H1 (cell line): ENCODE data around the gene MANBA. TPM values are rescaled to one million over a fixed set of nuclear protein-coding genes. Genes with fewer than 3 reads are reported as not detected.

ENCODE experiments used
- CTCF ChIA-PET: fragments of 300-600 bp; sonication (Branson Sonifier 250); formaldehyde crosslinking; loops from one replicate; lab custom pipeline; 2021; ENCODE audit not compliant: partially characterized antibody; lab: Charles Lee
- POLR2A ChIA-PET: fragments of 300-600 bp; sonication (Branson Sonifier 250); formaldehyde crosslinking; loops from one replicate; lab custom pipeline; 2021; ENCODE audit warnings: inconsistent platforms; ENCODE audit not compliant: partially characterized antibody; lab: Charles Lee
- DNase-seq, 2 experiments: peaks; one replicate each; pipeline versions ENCODE4 v3.0.0 to v3.0.0-alpha.2; 2010 to 2022; ENCODE audit warnings: low spot score in 2 of 2, low read depth in 1 of 2, mixed read lengths in 1 of 2
- FAIRE-seq: peaks from 2 replicates; lab custom pipeline; 2011; peaks lifted over from hg19 to GRCh38; lab: Jason Lieb, UNC
- H2AFZ ChIP-seq: 2 replicates; pipeline ENCODE4 v1.8.1; 2012; ENCODE audit warnings: low read length, inconsistent platforms
- H2AK5ac ChIP-seq: 2 replicates; pipeline ENCODE4 v1.6.1; 2013; ENCODE audit warnings: low read depth, low read length
- H2BK120ac ChIP-seq: replicated peaks from 2 replicates; pipeline ENCODE3; 2013; ENCODE audit warnings: low read depth, low read length, inconsistent platforms
- H2BK12ac ChIP-seq: 2 replicates; pipeline ENCODE4 v1.6.1; 2013; ENCODE audit warnings: low read depth, low read length
- H2BK15ac ChIP-seq: 2 replicates; pipeline ENCODE4 v1.6.1; 2013; ENCODE audit warnings: low read length
- H2BK20ac ChIP-seq: 2 replicates; pipeline ENCODE4 v1.6.1; 2013; ENCODE audit warnings: low read length
- H2BK5ac ChIP-seq: 2 replicates; pipeline ENCODE4 v1.6.1; 2013; ENCODE audit warnings: low read depth, low read length
- H3K14ac ChIP-seq: 2 replicates; pipeline ENCODE4 v1.6.1; 2013; ENCODE audit warnings: inconsistent platforms; ENCODE audit not compliant: insufficient read length
- H3K18ac ChIP-seq: 2 replicates; pipeline ENCODE4 v1.6.1; 2013; ENCODE audit warnings: low read length; ENCODE audit errors: extremely low read depth
- H3K23ac ChIP-seq: 2 replicates; pipeline ENCODE4 v1.6.1; 2013; ENCODE audit warnings: inconsistent platforms; ENCODE audit not compliant: insufficient read length
- H3K23me2 ChIP-seq: 2 replicates; pipeline ENCODE4 v1.6.1; 2013; ENCODE audit warnings: low read depth, low read length
- H3K27ac ChIP-seq: 2 replicates; pipeline ENCODE4 v1.6.1; 2011; ENCODE audit warnings: low read depth, low read length, inconsistent platforms
- H3K27me3 ChIP-seq, 4 experiments: replicated peaks in 1 of 4; 1 replicate in 1 of 4; 2 replicates in 3 of 4; pipeline versions ENCODE4 v1.6.1 to v1.8.1; 2011 to 2013; ENCODE audit warnings: low read length in 3 of 4, mild to moderate bottlenecking in 3 of 4, inconsistent platforms in 2 of 4, mixed read lengths in 2 of 4, moderate library complexity in 1 of 4; ENCODE audit not compliant: control insufficient read depth in 3 of 4, insufficient read depth in 3 of 4; ENCODE audit errors: extremely low read depth in 1 of 4
- H3K36me3 ChIP-seq, 4 experiments: 2 replicates each; pipeline versions ENCODE4 v1.6.1 to v1.8.1; 2011 to 2013; ENCODE audit warnings: mild to moderate bottlenecking in 4 of 4, low read length in 3 of 4, moderate library complexity in 2 of 4, control low read depth in 1 of 4, inconsistent platforms in 1 of 4; ENCODE audit not compliant: insufficient read depth in 4 of 4, control insufficient read depth in 2 of 4
- H3K4ac ChIP-seq: replicated peaks from 2 replicates; pipeline ENCODE3; 2013; ENCODE audit warnings: low read length, low read depth, mixed read lengths, inconsistent platforms; ENCODE audit not compliant: insufficient read length
- H3K4me1 ChIP-seq, 4 experiments: replicated peaks in 1 of 4; 1 replicate in 1 of 4; 2 replicates in 3 of 4; pipeline versions ENCODE4 v1.6.1 to v1.8.1; 2011 to 2013; ENCODE audit warnings: low read length in 3 of 4, inconsistent platforms in 2 of 4, mixed read lengths in 1 of 4; ENCODE audit not compliant: insufficient read depth in 4 of 4, control insufficient read depth in 3 of 4
- H3K4me2 ChIP-seq, 2 experiments: 2 replicates each; pipeline versions ENCODE4 v1.6.1 to v1.8.1; 2011 to 2013; ENCODE audit warnings: low read depth in 2 of 2, low read length in 2 of 2, control low read depth in 1 of 2, inconsistent platforms in 1 of 2, mild to moderate bottlenecking in 1 of 2; ENCODE audit not compliant: insufficient read depth in 1 of 2
- H3K4me3 ChIP-seq, 4 experiments: fragments of 200-600, 300-600 bp in 1 of 4; sonication (generic), shearing (Covaris generic), sonication (Bioruptor Twin) in 1 of 4; 2 replicates each; pipeline versions ENCODE4 v1.5.1 to v1.8.1; 2011 to 2016; ENCODE audit warnings: low read length in 4 of 4, low read depth in 3 of 4, control low read depth in 2 of 4, inconsistent platforms in 2 of 4, mild to moderate bottlenecking in 2 of 4, mixed read lengths in 1 of 4, moderate library complexity in 1 of 4; ENCODE audit not compliant: insufficient read depth in 2 of 4; ENCODE audit errors: extremely low read depth in 1 of 4
- H3K56ac ChIP-seq: replicated peaks from 2 replicates; pipeline ENCODE3; 2013; ENCODE audit warnings: low read depth, mild to moderate bottlenecking, mixed read lengths, low read length, inconsistent platforms; ENCODE audit not compliant: insufficient read length
- H3K79me1 ChIP-seq: 2 replicates; pipeline ENCODE4 v1.6.1; 2013; ENCODE audit warnings: low read depth, low read length, control low read depth
- H3K79me2 ChIP-seq, 2 experiments: 2 replicates each; pipeline versions ENCODE4 v1.6.1 to v1.8.1; 2012 to 2013; ENCODE audit warnings: low read length in 2 of 2, mild to moderate bottlenecking in 2 of 2, inconsistent platforms in 1 of 2; ENCODE audit not compliant: insufficient read depth in 2 of 2, control insufficient read depth in 1 of 2
- H3K9ac ChIP-seq, 4 experiments: replicated peaks in 1 of 4; 1 replicate in 1 of 4; 2 replicates in 3 of 4; pipeline versions ENCODE4 v1.6.1 to v1.8.1; 2011 to 2013; ENCODE audit warnings: low read depth in 3 of 4, low read length in 3 of 4, control low read depth in 2 of 4, mild to moderate bottlenecking in 2 of 4, moderate library complexity in 2 of 4, inconsistent platforms in 1 of 4; ENCODE audit errors: extremely low read depth in 1 of 4
- H3K9me3 ChIP-seq, 2 experiments: 2 replicates each; pipeline versions ENCODE4 v1.6.1 to v1.8.1; 2012 to 2013; ENCODE audit warnings: mild to moderate bottlenecking in 2 of 2, moderate library complexity in 2 of 2, control low read depth in 1 of 2, inconsistent platforms in 1 of 2, low read depth in 1 of 2, low read length in 1 of 2, mixed read lengths in 1 of 2; ENCODE audit not compliant: insufficient read depth in 2 of 2
- H4K20me1 ChIP-seq, 2 experiments: replicated peaks in 1 of 2; 2 replicates each; pipeline versions ENCODE3 to v1.8.1; 2011 to 2013; ENCODE audit warnings: inconsistent platforms in 2 of 2, low read length in 2 of 2, mild to moderate bottlenecking in 1 of 2; ENCODE audit not compliant: insufficient read depth in 2 of 2, control insufficient read depth in 1 of 2
- H4K5ac ChIP-seq: 2 replicates; pipeline ENCODE4 v1.6.1; 2013; ENCODE audit warnings: low read length, low read depth, mixed read lengths, inconsistent platforms; ENCODE audit not compliant: insufficient read length
- H4K8ac ChIP-seq: 2 replicates; pipeline ENCODE4 v1.8.0; 2013; ENCODE audit warnings: mild to moderate bottlenecking, moderate library complexity, low read length, inconsistent platforms; ENCODE audit not compliant: insufficient read depth; ENCODE audit errors: extremely low read depth
- H4K91ac ChIP-seq: replicated peaks from 2 replicates; pipeline ENCODE3; 2013; ENCODE audit warnings: low read length, mixed read lengths, inconsistent platforms; ENCODE audit not compliant: insufficient read length
- FOSL1 ChIP-seq: IDR thresholded peaks from 2 replicates; pipeline ENCODE4 v1.6.1; 2011; ENCODE audit warnings: mild to moderate bottlenecking, low read depth, low read length, moderate library complexity; ENCODE audit not compliant: insufficient read depth
- GABPA ChIP-seq: IDR thresholded peaks from 2 replicates; pipeline ENCODE4 v1.6.1; 2011; ENCODE audit warnings: mild to moderate bottlenecking, low read length, moderate library complexity, borderline replicate concordance; ENCODE audit not compliant: insufficient read depth
- RFX5 ChIP-seq: IDR thresholded peaks from 2 replicates; pipeline ENCODE4 v1.6.1; 2011; ENCODE audit warnings: low read depth, low read length, improper control_type of control experiment, borderline replicate concordance
- SIX5 ChIP-seq: IDR thresholded peaks from 2 replicates; pipeline ENCODE4 v1.6.1; 2011; ENCODE audit warnings: mild to moderate bottlenecking, low read depth, low read length
- SUZ12 ChIP-seq: fragments of 200-600 bp; sonication (generic); IDR thresholded peaks from 2 replicates; pipeline ENCODE4 v1.6.1; 2012; ENCODE audit warnings: mild to moderate bottlenecking, inconsistent platforms, low read length, moderate library complexity, mixed read lengths
- WGBS, 2 experiments: shearing (Covaris generic) in 1 of 2; methylation state at CpG; one replicate each; pipeline versions ENCODE4 v1.1.6 to v1.1.7; 2013 to 2015; ENCODE audit warnings: low lambda C conversion rate in 2 of 2, mixed read lengths in 2 of 2, inconsistent platforms in 1 of 2, low coverage in 1 of 2, missing lambda C conversion rate in 1 of 2; ENCODE audit not compliant: insufficient replicate concordance in 2 of 2, insufficient coverage in 1 of 2, insufficient read length in 1 of 2; ENCODE audit errors: extremely low coverage in 1 of 2, missing lambda C conversion rate in 1 of 2; 5-methylcytosine and 5-hydroxymethylcytosine counted together
- polyA plus RNA-seq, 7 experiments: library from polyadenylated mRNA; depleted of rRNA in 3 of 7; stranded (reverse) in 5 of 7; unstranded in 2 of 7; fragments of >200 nt in 5 of 7; fragments of 200-250 nt in 2 of 7; gene quantifications; 1 replicate in 5 of 7; 2 replicates in 1 of 7; 4 replicates in 1 of 7; pipeline versions ENCODE4 v1.2.1 to v1.2.3, GENCODE V29; 2011 to 2013; ENCODE audit warnings: missing spikeins in 2 of 7, mixed read lengths in 2 of 7
- total RNA-seq: library from RNA; stranded (reverse); fragmentation: NEBNext Ultra II Directional; extraction: Animal tissue kit (Norgen Biotek cat#: 25700); gene quantifications from 2 replicates; pipeline ENCODE4 v1.2.1, GENCODE V29; 2021

MANBA gene
- total and polyA plus RNA-seq, 2 of the 8 experiments (the other 6 are each of a cell fraction or from before 2014, with no cell fraction given): 22.9 to 27.8 TPM

DNA sequence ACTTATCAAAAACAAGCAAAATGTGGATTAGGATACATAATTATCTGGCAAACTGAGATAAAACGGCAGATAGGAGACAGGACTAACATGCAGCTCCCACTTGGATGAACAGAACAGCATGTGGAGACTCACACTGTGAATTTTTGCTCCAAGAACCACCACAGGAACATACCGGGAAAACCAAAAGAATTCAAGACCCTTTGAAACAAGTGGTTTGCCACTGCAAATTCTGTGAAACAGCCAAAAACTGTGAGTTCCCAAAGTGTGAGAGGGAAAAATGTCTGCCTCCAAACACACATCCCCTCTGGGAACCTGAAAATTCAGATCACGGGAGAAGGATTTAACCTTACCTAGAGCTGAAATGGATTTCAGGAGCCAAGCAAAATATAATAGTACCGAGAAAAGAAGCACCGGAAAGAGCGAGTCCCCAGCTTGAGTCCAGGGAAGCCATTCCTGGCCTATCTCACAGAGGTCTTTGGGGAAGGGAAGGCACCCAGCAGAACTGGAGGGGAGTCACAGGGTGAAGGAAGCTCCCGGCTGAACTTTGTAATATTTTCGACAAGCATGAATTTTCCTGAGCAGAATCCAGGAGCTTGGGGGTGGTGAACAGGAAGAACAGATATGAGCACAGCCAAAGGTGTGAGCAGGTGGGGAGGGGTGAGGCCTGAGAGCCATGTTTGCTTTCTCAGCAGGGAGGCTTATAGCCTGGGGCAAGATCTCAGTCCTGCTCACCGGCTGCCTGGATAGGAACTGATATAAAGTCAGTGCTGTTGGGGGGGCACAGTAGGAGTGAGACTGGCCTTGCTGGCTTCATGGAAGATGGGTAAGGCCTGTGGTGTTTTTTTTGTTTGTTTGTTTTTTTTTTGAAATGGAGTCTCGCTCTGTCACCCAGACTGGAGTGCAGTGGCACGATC is 23.9 kb downstream of the MANBA start:
- CTCF ChIA-PET: interaction anchor here (1.1 to 1.5 kb wide), 6 partner anchors 9 to 310 kb away, joined by 3 to 5 read pairs (median 4); no protein-coding TSS in a partner anchor
- Histone ChIP-seq H3K36me3 (peaks cover 0 to 2% (median 0%) of the 10 kb centered on the region in 4 experiments; a peak in 1 of 8 replicates), H3K27me3 (no peaks in the 10 kb centered on the region), H3K23me2 (no peaks in the 10 kb centered on the region), H3K4me1 (0 out of 7 replicates have a peak, but pooled peaks cover 0 to 2% (median 0%) of the 10 kb centered on the region in 4 experiments), H3K27ac (no peak overlapping the region), H2BK5ac (no peak overlapping the region), H2BK15ac (no peak overlapping the region), H3K9ac (no peak overlapping the region), H3K18ac (no peak overlapping the region), H4K5ac (no peak overlapping the region), H3K4me3 (no peak overlapping the region), H3K79me2 (peaks cover 5 to 58% of the 10 kb centered on the region in 2 experiments; a peak in 3 of 4 replicates), H3K4ac (no peak overlapping the region), H3K23ac (no peak overlapping the region), H3K9me3 (no peaks in the 10 kb centered on the region), H2AK5ac (no peak overlapping the region), H2BK12ac (no peak overlapping the region), H3K14ac (no peak overlapping the region), H4K91ac (no peak overlapping the region), H3K79me1 (0 out of 2 replicates have a peak, but pooled peaks cover 6% of the 10 kb centered on the region), H4K20me1 (peaks cover 0 to 8% of the 10 kb centered on the region in 2 experiments), H2BK20ac (no peak overlapping the region), H3K4me2 (no peak overlapping the region), H2BK120ac (no peak overlapping the region), H3K56ac (no peak overlapping the region), H4K8ac (no peak overlapping the region), H2AFZ (no peak overlapping the region)
- POLR2A ChIA-PET: interaction anchor here (0.7 to 2.8 kb wide), 2 partner anchors 24 to 91 kb away, joined by 4 to 10 read pairs; partner anchors contain the start of gene UBE2D3
- TF ChIP-seq FOSL1: no peak
- TF ChIP-seq SUZ12: no peak
- TF ChIP-seq SIX5: no peak
- no peak for TF ChIP-seq RFX5
- TF ChIP-seq GABPA: no peak
- 89% methylated on average over 10 of the region's 11 CpGs; no CpG with 5 or more reads in 1 of the 2 experiments for WGBS, 2 experiments
- FAIRE-seq (no peak), DNase-seq (no peak)
